Peyer's patch (tissue), 4 donors: ENCODE measurements around the gene PCBP2. TPM values are rescaled to one million over a fixed set of nuclear protein-coding genes. Genes with fewer than 3 reads are reported as not detected.
A peak's percentile ranks its signal among the peaks of the same experiment; 100 is the strongest.

Source experiments
- DNase-seq, 3 donors: peaks; one replicate each; pipeline ENCODE4 v3.0.0-alpha.2; 2017 to 2019
- H3K27ac ChIP-seq, 4 donors: fragments of 200-600 bp; sonication (generic); one replicate each; pipeline ENCODE4 v1.5.1; 2016 to 2019
- H3K27me3 ChIP-seq, 2 donors: fragments of 200-600 bp; sonication (generic); one replicate each; pipeline ENCODE4 v1.5.1; 2019
- H3K36me3 ChIP-seq, 3 donors: fragments of 200-600 bp; sonication (generic); one replicate each; pipeline ENCODE4 v1.5.1; 2016 to 2019
- H3K4me1 ChIP-seq, 4 donors: fragments of 200-600 bp; sonication (generic); one replicate each; pipeline ENCODE4 v1.5.1; 2016 to 2019
- H3K4me3 ChIP-seq, 4 donors: fragments of 200-600 bp; sonication (generic); 1 replicate in 3 of 4; 2 replicates in 1 of 4; pipeline ENCODE4 v1.5.1; 2016 to 2019; ENCODE audit warnings: mild to moderate bottlenecking in 1 of 4
- H3K9me3 ChIP-seq, 4 donors: fragments of 200-600 bp; sonication (generic); one replicate each; pipeline ENCODE4 v1.5.1; 2016 to 2019; ENCODE audit warnings: mild to moderate bottlenecking in 1 of 4
- CTCF ChIP-seq, 6 experiments: fragments of 450-650 bp in 4 of 6; fragments of 200-600 bp in 2 of 6; sonication (generic) in 1 of 6; IDR thresholded peaks; one replicate each; pipeline ENCODE4 v1.5.1; 2017 to 2019; ENCODE audit warnings: antibody characterized with exemption in 6 of 6, mild to moderate bottlenecking in 3 of 6, moderate library complexity in 1 of 6
- POLR2A ChIP-seq, 2 donors: fragments of 450-650 bp; IDR thresholded peaks; one replicate each; pipeline ENCODE4 v1.5.1; 2017; ENCODE audit warnings: antibody characterized with exemption in 2 of 2, mild to moderate bottlenecking in 2 of 2, moderate library complexity in 2 of 2
- total RNA-seq, 4 donors: library from RNA; depleted of rRNA; stranded (reverse); fragments of >200 nt; gene quantifications; one replicate each; pipeline ENCODE4 v1.1.0, GENCODE V29; 2016

The PCBP2 gene
- total RNA-seq, 4 donors from 2014 or later: 384 to 549 (median 500) TPM

- Histone ChIP-seq H3K27me3 (no peaks in the 10 kb centered on the region), H3K36me3 (peaks cover 0 to 23% (median 0%) of the 10 kb centered on the region in 3 donors), H3K27ac (peak overlapping the region in 3 of 4 donors; percentile 94 to 98 (median 96)), H3K4me3 (peak overlapping the region in 1 of 4 donors; percentile 86), H3K4me1 (peaks cover 5 to 17% (median 12%) of the 10 kb centered on the region in 4 donors), H3K9me3 (no peaks in the 10 kb centered on the region)
- TF ChIP-seq CTCF (IDR thresholded peaks at IDR 0.05) (no peak), POLR2A (IDR thresholded peaks at IDR 0.05) (no peak)
- DNase-seq: no peak
These were observed 50.4 kb downstream of the PCBP2 start for GRCh38 chr12:53502331-53502730.

GRCh38 chr12:53502983-53503728, 51.3 kb downstream of the PCBP2 start:
- Histone ChIP-seq H3K4me3 (no peak overlapping the region), H3K27me3 (no peaks in the 10 kb centered on the region), H3K36me3 (peaks cover 0 to 26% (median 0%) of the 10 kb centered on the region in 3 donors), H3K9me3 (no peaks in the 10 kb centered on the region), H3K4me1 (peaks cover 5 to 16% (median 12%) of the 10 kb centered on the region in 4 donors), H3K27ac (no peak overlapping the region)
- TF ChIP-seq POLR2A (IDR thresholded peaks at IDR 0.05) (no peak), CTCF (IDR thresholded peaks at IDR 0.05) (no peak)
- peak in 1 of 3 donors; percentile 46 for DNase-seq

- peaks cover 0 to 26% (median 0%) of the 10 kb centered on the region in 3 donors for H3K36me3 ChIP-seq
- no peak for DNase-seq
- TF ChIP-seq POLR2A (IDR thresholded peaks at IDR 0.05): no peak
- no peak for TF ChIP-seq CTCF (IDR thresholded peaks at IDR 0.05)
These were observed 52.4 kb downstream of the PCBP2 start for GRCh38 chr12:53504004-53504920.

GRCh38 chr12:53505086-53505485, 53.2 kb downstream of the PCBP2 start:
- Histone ChIP-seq H3K4me1 (peaks cover 5 to 14% (median 8%) of the 10 kb centered on the region in 4 donors), H3K36me3 (peaks cover 0 to 26% (median 0%) of the 10 kb centered on the region in 3 donors), H3K27me3 (no peaks in the 10 kb centered on the region), H3K27ac (no peak overlapping the region), H3K4me3 (no peak overlapping the region), H3K9me3 (no peaks in the 10 kb centered on the region)
- TF ChIP-seq POLR2A (IDR thresholded peaks at IDR 0.05) (no peak), CTCF (IDR thresholded peaks at IDR 0.05) (no peak)
- DNase-seq: no peak

More at GRCh38 chr12:53504004-53504920, 52.4 kb downstream of the PCBP2 start:
- peaks cover 5 to 15% (median 11%) of the 10 kb centered on the region in 4 donors for H3K4me1 ChIP-seq
- no peaks in the 10 kb centered on the region for H3K27me3 ChIP-seq
- H3K9me3 ChIP-seq: no peaks in the 10 kb centered on the region
- no peak overlapping the region for H3K4me3 ChIP-seq
- no peak overlapping the region for H3K27ac ChIP-seq

GRCh38 chr12:53505555-53506449, 53.9 kb downstream of the PCBP2 start:
- no peaks in the 10 kb centered on the region for H3K27me3 ChIP-seq
- H3K4me1 ChIP-seq: peaks cover 5 to 14% (median 8%) of the 10 kb centered on the region in 4 donors
- peaks cover 0 to 30% (median 0%) of the 10 kb centered on the region in 3 donors for H3K36me3 ChIP-seq
- no peak for TF ChIP-seq CTCF (IDR thresholded peaks at IDR 0.05)
- no peak for TF ChIP-seq POLR2A (IDR thresholded peaks at IDR 0.05)
- H3K27ac ChIP-seq: no peak overlapping the region
- no peak for DNase-seq
- H3K9me3 ChIP-seq: no peaks in the 10 kb centered on the region
- H3K4me3 ChIP-seq: no peak overlapping the region
